Measurements from ENCODE around the gene CLEC7A.

DNA sequence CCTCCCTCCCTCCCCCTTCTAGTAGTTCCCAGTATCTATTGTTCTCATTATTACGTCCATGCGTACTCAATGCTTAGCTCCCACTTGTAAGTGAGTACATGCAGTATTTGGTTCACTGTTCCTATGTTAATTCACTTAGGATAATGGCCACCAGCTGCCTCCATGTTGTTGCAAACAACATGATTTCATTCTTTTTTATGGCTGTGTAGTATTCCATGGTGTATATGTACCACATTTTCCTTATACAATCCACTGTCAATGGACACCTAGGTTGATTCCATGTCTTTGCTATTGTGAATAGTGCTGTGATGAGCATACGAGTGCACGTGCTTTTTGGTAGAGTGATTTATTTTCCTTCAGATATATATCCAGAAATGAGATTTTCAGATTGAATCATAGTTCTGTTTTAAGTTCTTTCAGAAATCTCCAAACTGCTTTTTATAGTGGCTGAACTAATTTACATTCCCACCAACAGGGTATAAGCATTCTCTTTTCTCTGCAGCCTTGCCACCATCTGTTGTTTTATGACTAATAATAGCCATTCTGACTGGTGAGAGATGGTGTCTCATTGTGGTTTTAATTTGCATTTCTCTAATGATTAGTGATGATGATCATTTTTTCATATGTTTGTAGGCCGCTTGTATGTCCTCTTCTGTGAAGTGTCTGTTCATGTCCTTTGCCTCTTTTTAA, 17.9 kb upstream of the CLEC7A start:
- TF ChIP-seq, protein P1, sequence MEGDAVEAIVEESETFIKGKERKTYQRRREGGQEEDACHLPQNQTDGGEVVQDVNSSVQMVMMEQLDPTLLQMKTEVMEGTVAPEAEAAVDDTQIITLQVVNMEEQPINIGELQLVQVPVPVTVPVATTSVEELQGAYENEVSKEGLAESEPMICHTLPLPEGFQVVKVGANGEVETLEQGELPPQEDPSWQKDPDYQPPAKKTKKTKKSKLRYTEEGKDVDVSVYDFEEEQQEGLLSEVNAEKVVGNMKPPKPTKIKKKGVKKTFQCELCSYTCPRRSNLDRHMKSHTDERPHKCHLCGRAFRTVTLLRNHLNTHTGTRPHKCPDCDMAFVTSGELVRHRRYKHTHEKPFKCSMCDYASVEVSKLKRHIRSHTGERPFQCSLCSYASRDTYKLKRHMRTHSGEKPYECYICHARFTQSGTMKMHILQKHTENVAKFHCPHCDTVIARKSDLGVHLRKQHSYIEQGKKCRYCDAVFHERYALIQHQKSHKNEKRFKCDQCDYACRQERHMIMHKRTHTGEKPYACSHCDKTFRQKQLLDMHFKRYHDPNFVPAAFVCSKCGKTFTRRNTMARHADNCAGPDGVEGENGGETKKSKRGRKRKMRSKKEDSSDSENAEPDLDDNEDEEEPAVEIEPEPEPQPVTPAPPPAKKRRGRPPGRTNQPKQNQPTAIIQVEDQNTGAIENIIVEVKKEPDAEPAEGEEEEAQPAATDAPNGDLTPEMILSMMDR (IDR thresholded peaks at IDR 0.05; ENCODE audit: low read depth, low read length), result no peak
- TF ChIP-seq EZH2phosphoT487 (IDR thresholded peaks at IDR 0.05; ENCODE audit: low read depth), result peak; percentile 79
